COLO668 (cell line): ENCODE data around the gene LMNB1.
"Not testable (repeated sequence)": the region's sequence is repeated elsewhere in the genome, so short reads cannot be mapped to it uniquely, and the experiment has no call there.

Experiments used
- DNase-seq: peaks from one replicate; lab custom pipeline; 2025; ENCODE audit not compliant: unreplicated experiment; lab: John Stamatoyannopoulos, UW

Gene LMNB1

GRCh38 chr5:126819253-126819652, 42.3 kb downstream of the LMNB1 start:
- DNase-seq = no peak

- no peak for DNase-seq
Measured at GRCh38 chr5:126826619-126827215, 49.8 kb downstream of the LMNB1 start.

- no peak for DNase-seq
Measured at GRCh38 chr5:126829098-126829497, 52.2 kb downstream of the LMNB1 start.

GRCh38 chr5:126830061-126830460, 53.1 kb downstream of the LMNB1 start:
- DNase-seq = no peak

GRCh38 chr5:126831156-126831555, 54.2 kb downstream of the LMNB1 start:
- no peak for DNase-seq

GRCh38 chr5:126836778-126837177, 59.8 kb downstream of the LMNB1 start:
- DNase-seq = no peak

GRCh38 chr5:126837242-126837641, 60.3 kb downstream of the LMNB1 start:
- no peak for DNase-seq

GRCh38 chr5:126837906-126838539, 61.1 kb downstream of the LMNB1 start:
- DNase-seq = no peak

- DNase-seq = not testable (repeated sequence)
Measured at GRCh38 chr5:126839407-126839806, 62.5 kb downstream of the LMNB1 start.

- DNase-seq = not testable (repeated sequence)
Measured at GRCh38 chr5:126843375-126843774, 66.4 kb downstream of the LMNB1 start.

- DNase-seq = not testable (repeated sequence)
Measured at GRCh38 chr5:126845470-126846070, 68.6 kb downstream of the LMNB1 start.

- no peak for DNase-seq
Measured at GRCh38 chr5:126846344-126846743, 69.4 kb downstream of the LMNB1 start.

GRCh38 chr5:126846744-126847455, 70.0 kb downstream of the LMNB1 start:
- no peak for DNase-seq

GRCh38 chr5:126847456-126847820, 70.5 kb downstream of the LMNB1 start:
- DNase-seq = no peak

GRCh38 chr5:126847826-126848251, 70.9 kb downstream of the LMNB1 start:
- DNase-seq = no peak

GRCh38 chr5:126848253-126848652, 71.3 kb downstream of the LMNB1 start:
- DNase-seq = no peak

- no peak for DNase-seq
Measured at GRCh38 chr5:126849101-126849678, 72.3 kb downstream of the LMNB1 start.

GRCh38 chr5:126851501-126852011, 74.6 kb downstream of the LMNB1 start:
- DNase-seq = no peak

GRCh38 chr5:126852091-126852571, 75.2 kb downstream of the LMNB1 start:
- DNase-seq = no peak

GRCh38 chr5:126852841-126853271, 75.9 kb downstream of the LMNB1 start:
- no peak for DNase-seq
